Measurements from ENCODE around the gene SDCBP2.

GRCh38 chr20:1336699-1337367, 7.9 kb upstream of the SDCBP2 start:
- no peak for TF ChIP-seq CTCF (IDR thresholded peaks at IDR 0.05)
- TF ChIP-seq POLR2A (IDR thresholded peaks at IDR 0.05) = peak in 1 of 2 donors; percentile 13
